ENCODE measurements around the gene ZNF423.

GRCh38 chr16:49546735-49547134 lies 309.2 kb downstream of the ZNF423 start:
- no peak for TF ChIP-seq YY1 (IDR thresholded peaks at IDR 0.05; ENCODE audit: insufficient read depth, insufficient read length)
- no peak for TF ChIP-seq ZNF274 (IDR thresholded peaks at IDR 0.05; ENCODE audit: low read depth, low read length)
- no peak for TF ChIP-seq SUZ12 (IDR thresholded peaks at IDR 0.05; ENCODE audit: extremely low read depth, insufficient read depth, insufficient read length)
